DND-41 (cell line): ENCODE data around the gene TSPEAR.

Experiments
- CTCF ChIP-seq: IDR thresholded peaks from 2 replicates; pipeline ENCODE4 v1.5.1; 2012; ENCODE audit warnings: borderline replicate concordance, low read length, moderate library complexity, mild to moderate bottlenecking; ENCODE audit not compliant: poor library complexity, severe bottlenecking; ENCODE audit errors: extremely low read depth
- EZH2 ChIP-seq: IDR thresholded peaks from 3 replicates; pipeline ENCODE4 v1.6.1; 2012; ENCODE audit warnings: borderline replicate concordance, low read depth, mild to moderate bottlenecking, moderate library complexity, low read length, inconsistent platforms; ENCODE audit not compliant: severe bottlenecking

- no peak for TF ChIP-seq CTCF
- no peak for TF ChIP-seq EZH2
Observed at GRCh38 chr21:44697811-44698734, 13.3 kb downstream of the TSPEAR start.
